Astrocyte of the spinal cord (primary cell): ENCODE data around the gene ERG.

Experiments used
- DNase-seq: peaks from one replicate; pipeline ENCODE4 v3.0.0; 2011; ENCODE audit warnings: low read depth, low spot score
- H3K4me3 ChIP-seq: 2 replicates; pipeline ENCODE4 v1.5.1; 2011; ENCODE audit warnings: low read depth, mild to moderate bottlenecking, low read length, moderate library complexity
- CTCF ChIP-seq: IDR thresholded peaks from 2 replicates; pipeline ENCODE4 v1.5.1; 2012; ENCODE audit warnings: low read depth, mild to moderate bottlenecking, low read length, inconsistent platforms
- in situ Hi-C: cut with HindIII; loops from 2 replicates; pipeline ENCODE4 v1.10.0; 2017; ENCODE audit warnings: low sequenced_read_pairs

The ERG gene

GRCh38 chr21:38430401-38430984, 67.8 kb downstream of the ERG start:
- no peak for DNase-seq
- H3K4me3 ChIP-seq, result no peak overlapping the region
- no peak for TF ChIP-seq CTCF
- in situ Hi-C loops, result no loop called here

- no peak for TF ChIP-seq CTCF
- no peak for DNase-seq
- H3K4me3 ChIP-seq, result no peak overlapping the region
- in situ Hi-C loops, result no loop called here
These were observed 69.3 kb downstream of the ERG start for GRCh38 chr21:38429011-38429410.

GRCh38 chr21:38428211-38428610, 70.1 kb downstream of the ERG start:
- in situ Hi-C loops, result no loop called here
- TF ChIP-seq CTCF, result no peak
- DNase-seq, result no peak
- no peak overlapping the region for H3K4me3 ChIP-seq

GRCh38 chr21:38424305-38425019, 73.8 kb downstream of the ERG start:
- DNase-seq, result no peak
- in situ Hi-C loops, result no loop called here
- H3K4me3 ChIP-seq, result no peak overlapping the region
- TF ChIP-seq CTCF, result no peak

- in situ Hi-C loops, result no loop called here
- no peak for DNase-seq
- TF ChIP-seq CTCF, result no peak
- no peak overlapping the region for H3K4me3 ChIP-seq
These were observed 76.2 kb downstream of the ERG start for GRCh38 chr21:38422082-38422481.

GRCh38 chr21:38420140-38420539, 78.1 kb downstream of the ERG start:
- DNase-seq, result no peak

More at GRCh38 chr21:38420140-38420539, 78.1 kb downstream of the ERG start:
- in situ Hi-C loops, result no loop called here
- TF ChIP-seq CTCF, result no peak
- no peak overlapping the region for H3K4me3 ChIP-seq
